ENCODE results near the gene SPRED2.

DNA sequence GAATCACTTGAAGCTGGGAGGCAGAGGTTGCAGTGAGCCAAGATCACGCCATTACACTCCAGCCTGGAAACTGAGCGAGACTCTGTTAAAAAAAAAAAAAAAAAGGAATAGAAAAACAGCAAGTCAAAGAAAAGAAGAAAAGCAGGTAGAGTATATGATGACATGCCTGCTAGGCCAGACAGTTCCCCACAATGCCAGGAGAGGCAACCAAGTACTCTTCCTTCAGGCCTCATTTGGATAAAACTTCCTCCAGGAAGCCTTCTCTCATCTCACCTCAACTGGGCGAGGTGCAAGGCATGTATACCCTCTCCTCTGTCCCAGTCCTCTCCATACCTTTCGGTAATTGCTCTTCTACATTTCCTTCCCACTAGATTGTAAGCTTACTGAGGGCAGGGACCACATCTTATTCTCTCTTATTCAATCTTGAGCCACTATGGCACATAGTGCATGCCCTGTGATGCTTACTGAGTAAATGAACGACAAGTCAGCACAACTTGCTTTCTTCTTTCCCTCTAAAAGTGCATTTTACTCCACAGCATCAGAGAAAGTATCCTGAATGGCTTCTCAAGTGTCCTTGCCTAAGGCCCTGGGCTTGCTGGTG lies 10.1 kb upstream of the SPRED2 start:
- TF ChIP-seq SP1 (IDR thresholded peaks at IDR 0.05) (no peak), ELF4 (IDR thresholded peaks at IDR 0.05) (no peak), FOXK2 (IDR thresholded peaks at IDR 0.05) (no peak), SUZ12 (IDR thresholded peaks at IDR 0.05) (no peak), FOXM1 (IDR thresholded peaks at IDR 0.05; ENCODE audit: borderline replicate concordance) (no peak), TARDBP (IDR thresholded peaks at IDR 0.05) (no peak)
- TF ChIP-seq, protein P1, sequence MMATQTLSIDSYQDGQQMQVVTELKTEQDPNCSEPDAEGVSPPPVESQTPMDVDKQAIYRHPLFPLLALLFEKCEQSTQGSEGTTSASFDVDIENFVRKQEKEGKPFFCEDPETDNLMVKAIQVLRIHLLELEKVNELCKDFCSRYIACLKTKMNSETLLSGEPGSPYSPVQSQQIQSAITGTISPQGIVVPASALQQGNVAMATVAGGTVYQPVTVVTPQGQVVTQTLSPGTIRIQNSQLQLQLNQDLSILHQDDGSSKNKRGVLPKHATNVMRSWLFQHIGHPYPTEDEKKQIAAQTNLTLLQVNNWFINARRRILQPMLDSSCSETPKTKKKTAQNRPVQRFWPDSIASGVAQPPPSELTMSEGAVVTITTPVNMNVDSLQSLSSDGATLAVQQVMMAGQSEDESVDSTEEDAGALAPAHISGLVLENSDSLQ (IDR thresholded peaks at IDR 0.05): no peak
